GM11168 (cell line): ENCODE measurements around the gene RPS6KA5.
"Not testable (repeated sequence)": the region's sequence is repeated elsewhere in the genome, so short reads cannot be mapped to it uniquely, and the experiment has no call there.

Experiments
- in situ Hi-C: fragments of 300-500 bp; cut with MboI; formaldehyde crosslinking; loops from one replicate; pipeline ENCODE4 v1.12.0; 2022; ENCODE audit warnings: low sequenced_read_pairs; ENCODE audit not compliant: unreplicated experiment

RPS6KA5 gene

GRCh38 chr14:90890322-90891020, 170.0 kb downstream of the RPS6KA5 start:
- in situ Hi-C loops: no loop called here

GRCh38 chr14:90886297-90886815, 174.1 kb downstream of the RPS6KA5 start:
- in situ Hi-C loops: no loop called here

- in situ Hi-C loops: no loop called here
These were observed 176.7 kb downstream of the RPS6KA5 start for GRCh38 chr14:90883782-90884181.

- in situ Hi-C loops: no loop called here
These were observed 177.2 kb downstream of the RPS6KA5 start for GRCh38 chr14:90883197-90883596.

- in situ Hi-C loops: no loop called here
These were observed 180.2 kb downstream of the RPS6KA5 start for GRCh38 chr14:90880282-90880681.

- in situ Hi-C loops: no loop called here
These were observed 185.8 kb downstream of the RPS6KA5 start for GRCh38 chr14:90874599-90874998.

GRCh38 chr14:90871605-90872233, 188.7 kb downstream of the RPS6KA5 start:
- in situ Hi-C loops: no loop called here

GRCh38 chr14:90870950-90871604, 189.4 kb downstream of the RPS6KA5 start:
- in situ Hi-C loops: no loop called here

GRCh38 chr14:90867501-90867900, 192.9 kb downstream of the RPS6KA5 start:
- in situ Hi-C loops: no loop called here

GRCh38 chr14:90866833-90867232, 193.6 kb downstream of the RPS6KA5 start:
- in situ Hi-C loops: no loop called here

- in situ Hi-C loops: no loop called here
These were observed 195.7 kb downstream of the RPS6KA5 start for GRCh38 chr14:90864741-90865140.

GRCh38 chr14:90858511-90858910, 201.9 kb downstream of the RPS6KA5 start:
- in situ Hi-C loops: no loop called here

GRCh38 chr14:90857866-90858265, 202.6 kb downstream of the RPS6KA5 start:
- in situ Hi-C loops: no loop called here

- in situ Hi-C loops: not testable (repeated sequence)
These were observed 204.3 kb downstream of the RPS6KA5 start for GRCh38 chr14:90856115-90856514.

GRCh38 chr14:90853116-90853515, 207.3 kb downstream of the RPS6KA5 start:
- in situ Hi-C loops: no loop called here

- in situ Hi-C loops: no loop called here
These were observed 209.0 kb downstream of the RPS6KA5 start for GRCh38 chr14:90851327-90852036.

GRCh38 chr14:90850487-90850886, 210.0 kb downstream of the RPS6KA5 start:
- in situ Hi-C loops: no loop called here

- in situ Hi-C loops: no loop called here
These were observed 210.5 kb downstream of the RPS6KA5 start for GRCh38 chr14:90849787-90850444.

GRCh38 chr14:90848944-90849731, 211.3 kb downstream of the RPS6KA5 start:
- in situ Hi-C loops: no loop called here
